SK-N-MC (cell line): ENCODE results near the gene MCUR1.

Experiments
- EZH2 ChIP-seq: fragments of 200-600 bp; sonication (generic); IDR thresholded peaks from one replicate; pipeline ENCODE4 v1.6.1; 2017; ENCODE audit warnings: antibody characterized with exemption
- FOXP2 ChIP-seq: optimal IDR thresholded peaks from 2 replicates; pipeline ENCODE3; 2011; ENCODE audit warnings: mild to moderate bottlenecking, moderate library complexity; ENCODE audit not compliant: insufficient read depth; ENCODE audit errors: extremely low read length, control extremely low read depth
- POLR2AphosphoS5 ChIP-seq: IDR thresholded peaks from 2 replicates; pipeline ENCODE4 v1.6.1; 2012; ENCODE audit warnings: mild to moderate bottlenecking, low read depth, low read length, borderline replicate concordance

- TF ChIP-seq EZH2 (no peak), FOXP2 (no peak), POLR2AphosphoS5 (no peak)
Measured at GRCh38 chr6:13741365-13741764, 73.0 kb downstream of the MCUR1 start.
